ENCODE data around the gene ATP6V1F.

ATP6V1F gene

DNA sequence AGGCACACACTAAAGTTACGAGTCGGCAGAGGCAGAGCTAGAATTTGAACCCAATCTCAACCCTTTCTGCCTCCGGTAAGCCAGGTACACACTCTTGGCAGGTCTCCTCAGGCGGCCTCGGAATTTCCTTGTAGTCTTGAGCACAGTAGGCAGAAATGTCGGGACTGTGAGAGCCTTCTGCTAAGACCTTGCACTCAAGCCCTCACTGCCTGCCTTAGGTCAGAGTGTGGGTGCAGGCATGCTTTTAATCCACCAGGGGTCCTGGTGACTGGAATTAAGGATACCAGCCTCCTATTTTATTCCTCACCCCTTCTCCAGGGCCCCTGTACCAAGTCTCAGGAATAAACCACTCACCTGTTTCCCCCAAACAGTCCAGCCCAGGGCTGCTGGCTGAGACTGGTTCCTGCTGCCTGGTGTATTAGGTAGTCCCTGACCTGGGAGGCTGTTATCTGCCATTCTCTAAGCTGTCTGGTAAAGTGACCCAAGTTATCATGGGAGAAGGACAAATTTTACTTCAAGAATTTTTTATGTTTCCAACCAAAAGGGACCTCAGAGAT, 855 bp downstream of the ATP6V1F start:
- H3K9me3 ChIP-seq (ENCODE audit: control extremely low read depth in 1 of 5, control insufficient read depth in 4 of 5, insufficient read depth in 2 of 5, low read depth in 1 of 5, low read length in 4 of 5) = no peaks in the 10 kb centered on the region
- POLR2A ChIA-PET = interaction anchor here (0.6 kb wide), 1 partner anchor 654 kb away, joined by 4 read pairs; no protein-coding TSS in a partner anchor
- CTCF ChIA-PET = interaction anchor here (0.9 to 6.4 kb wide), 7 partner anchors 11 to 235 kb away, joined by 3 to 123 read pairs (median 6); no protein-coding TSS in a partner anchor
- peak overlapping the region; percentile 85 to 92 for H3K27ac ChIP-seq (ENCODE audit: insufficient read depth in 1 of 2, low read depth in 1 of 2, low read length in 2 of 2, poor library complexity in 1 of 2, severe bottlenecking in 2 of 2)
- 0% methylated on average over 6 of the region's 6 CpGs for WGBS (ENCODE audit: insufficient coverage)
- peak; percentile 70 to 75 (median 74) for DNase-seq
- peaks cover 3 to 43% (median 37%) of the 10 kb centered on the region in 4 experiments for H3K4me1 ChIP-seq (ENCODE audit: control extremely low read depth in 1 of 4, control insufficient read depth in 4 of 4, insufficient read depth in 4 of 4, low read length in 3 of 4)
- H3K36me3 ChIP-seq (ENCODE audit: control insufficient read depth in 4 of 4, insufficient read depth in 4 of 4, low read length in 3 of 4) = peaks cover 0 to 23% (median 13%) of the 10 kb centered on the region in 4 experiments
- H3K4me3 ChIP-seq (ENCODE audit: control insufficient read depth in 1 of 7, extremely low read depth in 1 of 7, insufficient read depth in 4 of 7, low read depth in 2 of 7, low read length in 6 of 7) = peak overlapping the region; percentile 61 to 95 (median 93)
- H3K27me3 ChIP-seq (replicated peaks in 2 of 5; ENCODE audit: control insufficient read depth in 4 of 5, insufficient read depth in 5 of 5, low read length in 4 of 5) = no peaks in the 10 kb centered on the region

DNA sequence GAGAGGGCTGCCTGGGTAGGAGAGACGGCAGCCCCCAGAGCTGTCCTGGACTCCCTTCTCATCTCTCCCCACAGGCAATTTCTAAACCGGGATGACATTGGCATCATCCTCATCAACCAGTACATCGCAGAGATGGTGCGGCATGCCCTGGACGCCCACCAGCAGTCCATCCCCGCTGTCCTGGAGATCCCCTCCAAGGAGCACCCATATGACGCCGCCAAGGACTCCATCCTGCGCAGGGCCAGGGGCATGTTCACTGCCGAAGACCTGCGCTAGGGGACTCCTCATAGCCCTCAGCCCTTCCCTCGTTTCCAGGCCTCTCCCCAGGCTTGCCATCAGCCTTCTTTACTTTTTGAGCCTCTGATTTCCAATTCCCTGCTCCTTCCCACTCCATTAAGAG, 2.6 kb downstream of the ATP6V1F start:
- peaks cover 0 to 23% (median 13%) of the 10 kb centered on the region in 4 experiments for H3K36me3 ChIP-seq (ENCODE audit: control insufficient read depth in 4 of 4, insufficient read depth in 4 of 4, low read length in 3 of 4)
- no peak overlapping the region for H3K4me3 ChIP-seq (ENCODE audit: control insufficient read depth in 1 of 7, extremely low read depth in 1 of 7, insufficient read depth in 4 of 7, low read depth in 2 of 7, low read length in 6 of 7)
- H3K4me1 ChIP-seq (ENCODE audit: control extremely low read depth in 1 of 4, control insufficient read depth in 4 of 4, insufficient read depth in 4 of 4, low read length in 3 of 4) = peaks cover 3 to 47% (median 42%) of the 10 kb centered on the region in 4 experiments
- CTCF ChIA-PET = interaction anchor here (4.6 kb wide), 1 partner anchor 16 kb away, joined by 47 read pairs; no protein-coding TSS in a partner anchor
- peaks cover 0 to 4% (median 0%) of the 10 kb centered on the region in 5 experiments for H3K27me3 ChIP-seq (replicated peaks in 2 of 5; ENCODE audit: control insufficient read depth in 4 of 5, insufficient read depth in 5 of 5, low read length in 4 of 5)
- POLR2A ChIA-PET = no interaction called here
- H3K27ac ChIP-seq (ENCODE audit: insufficient read depth in 1 of 2, low read depth in 1 of 2, low read length in 2 of 2, poor library complexity in 1 of 2, severe bottlenecking in 2 of 2) = no peak overlapping the region
- no peak for DNase-seq
- no peaks in the 10 kb centered on the region for H3K9me3 ChIP-seq (ENCODE audit: control extremely low read depth in 1 of 5, control insufficient read depth in 4 of 5, insufficient read depth in 2 of 5, low read depth in 1 of 5, low read length in 4 of 5)
- WGBS (ENCODE audit: insufficient coverage) = 95% methylated on average over 12 of the region's 12 CpGs

DNA sequence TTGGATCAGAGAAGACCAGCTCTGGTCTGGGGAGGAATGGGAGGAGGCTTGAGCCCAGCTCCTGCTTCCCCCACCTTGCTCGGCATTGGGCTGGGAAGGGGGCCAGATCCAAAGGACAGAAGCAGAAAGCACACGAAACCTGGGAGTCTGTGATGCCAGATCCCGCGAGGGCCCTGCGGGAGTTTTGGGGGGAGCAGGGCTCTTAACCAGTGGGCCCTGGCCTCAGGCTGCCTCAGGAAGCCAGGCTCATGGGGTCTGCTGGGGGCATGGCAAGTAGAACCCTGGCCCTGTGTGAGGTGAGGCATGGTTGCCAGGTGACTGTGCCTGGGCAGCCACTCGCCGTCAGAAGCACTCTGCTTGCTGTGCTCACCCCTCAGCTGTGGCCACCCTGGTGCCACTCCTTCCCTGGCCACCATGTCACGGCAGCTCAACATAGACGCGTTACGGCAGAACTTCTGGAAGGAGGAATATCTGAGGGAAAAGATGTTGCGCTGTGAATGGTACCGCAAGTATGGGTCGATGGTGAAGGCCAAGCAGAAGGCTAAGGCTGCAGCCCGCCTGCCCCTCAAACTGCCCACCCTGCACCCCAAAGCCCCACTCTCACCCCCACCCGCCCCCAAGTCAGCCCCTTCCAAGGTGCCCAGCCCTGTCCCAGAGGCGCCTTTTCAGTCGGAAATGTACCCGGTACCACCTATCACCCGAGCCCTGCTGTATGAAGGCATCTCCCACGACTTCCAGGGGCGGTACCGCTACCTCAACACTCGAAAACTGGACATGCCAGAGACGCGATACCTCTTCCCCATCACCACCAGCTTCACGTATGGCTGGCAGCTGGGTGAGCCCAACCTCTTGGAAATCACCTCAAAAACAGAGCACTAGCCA, 3.6 kb downstream of the ATP6V1F start:
- H3K36me3 ChIP-seq (ENCODE audit: control insufficient read depth in 4 of 4, insufficient read depth in 4 of 4, low read length in 3 of 4) = peaks cover 0 to 23% (median 13%) of the 10 kb centered on the region in 4 experiments
- DNase-seq = no peak
- H3K27ac ChIP-seq (ENCODE audit: insufficient read depth in 1 of 2, low read depth in 1 of 2, low read length in 2 of 2, poor library complexity in 1 of 2, severe bottlenecking in 2 of 2) = no peak overlapping the region
- H3K4me3 ChIP-seq (ENCODE audit: control insufficient read depth in 1 of 7, extremely low read depth in 1 of 7, insufficient read depth in 4 of 7, low read depth in 2 of 7, low read length in 6 of 7) = no peak overlapping the region
- ChIA-PET POLR2A (no interaction called here), CTCF (interaction anchor here (4.6 kb wide), 1 partner anchor 16 kb away, joined by 47 read pairs; no protein-coding TSS in a partner anchor)
- 96% methylated on average over 20 of the region's 27 CpGs for WGBS (ENCODE audit: insufficient coverage)
- peaks cover 0 to 13% (median 2%) of the 10 kb centered on the region in 5 experiments for H3K27me3 ChIP-seq (replicated peaks in 2 of 5; ENCODE audit: control insufficient read depth in 4 of 5, insufficient read depth in 5 of 5, low read length in 4 of 5)
- peaks cover 3 to 40% (median 35%) of the 10 kb centered on the region in 4 experiments for H3K4me1 ChIP-seq (ENCODE audit: control extremely low read depth in 1 of 4, control insufficient read depth in 4 of 4, insufficient read depth in 4 of 4, low read length in 3 of 4)
- no peaks in the 10 kb centered on the region for H3K9me3 ChIP-seq (ENCODE audit: control extremely low read depth in 1 of 5, control insufficient read depth in 4 of 5, insufficient read depth in 2 of 5, low read depth in 1 of 5, low read length in 4 of 5)

DNA sequence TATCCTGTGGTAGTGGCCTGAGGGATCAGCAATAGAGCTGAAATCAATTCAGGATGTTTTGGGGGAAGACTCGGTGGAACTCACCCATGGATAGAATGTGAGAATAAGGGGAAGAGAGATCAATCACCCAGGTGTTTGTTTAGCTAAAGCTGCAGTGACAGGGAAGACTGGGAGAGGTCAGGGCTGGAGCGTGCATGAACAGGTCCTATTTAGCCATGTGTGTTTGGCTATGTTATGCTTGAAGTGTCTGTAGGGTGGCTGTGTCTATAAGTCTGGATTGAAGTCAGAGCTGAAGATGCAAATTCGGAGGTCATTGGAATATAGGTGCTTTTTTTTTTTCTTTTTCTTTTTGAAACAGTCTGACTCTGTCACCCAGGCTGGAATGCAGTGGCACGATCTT, 4.6 kb downstream of the ATP6V1F start:
- CTCF ChIA-PET = interaction anchor here (1.6 to 4.6 kb wide), 2 partner anchors 15 to 25 kb away, joined by 9 to 47 read pairs; no protein-coding TSS in a partner anchor
- DNase-seq = no peak
- 92% methylated on average over 3 of the region's 4 CpGs for WGBS (ENCODE audit: insufficient coverage)
- peaks cover 0 to 23% (median 13%) of the 10 kb centered on the region in 4 experiments for H3K36me3 ChIP-seq (ENCODE audit: control insufficient read depth in 4 of 4, insufficient read depth in 4 of 4, low read length in 3 of 4)
- H3K27me3 ChIP-seq (replicated peaks in 2 of 5; ENCODE audit: control insufficient read depth in 4 of 5, insufficient read depth in 5 of 5, low read length in 4 of 5) = peaks cover 0 to 13% (median 2%) of the 10 kb centered on the region in 5 experiments
- no peak overlapping the region for H3K27ac ChIP-seq (ENCODE audit: insufficient read depth in 1 of 2, low read depth in 1 of 2, low read length in 2 of 2, poor library complexity in 1 of 2, severe bottlenecking in 2 of 2)
- peaks cover under 1 to 36% (median 32%) of the 10 kb centered on the region in 4 experiments for H3K4me1 ChIP-seq (ENCODE audit: control extremely low read depth in 1 of 4, control insufficient read depth in 4 of 4, insufficient read depth in 4 of 4, low read length in 3 of 4)
- H3K4me3 ChIP-seq (ENCODE audit: control insufficient read depth in 1 of 7, extremely low read depth in 1 of 7, insufficient read depth in 4 of 7, low read depth in 2 of 7, low read length in 6 of 7) = no peak overlapping the region
- no peaks in the 10 kb centered on the region for H3K9me3 ChIP-seq (ENCODE audit: control extremely low read depth in 1 of 5, control insufficient read depth in 4 of 5, insufficient read depth in 2 of 5, low read depth in 1 of 5, low read length in 4 of 5)
- POLR2A ChIA-PET = no interaction called here

DNA sequence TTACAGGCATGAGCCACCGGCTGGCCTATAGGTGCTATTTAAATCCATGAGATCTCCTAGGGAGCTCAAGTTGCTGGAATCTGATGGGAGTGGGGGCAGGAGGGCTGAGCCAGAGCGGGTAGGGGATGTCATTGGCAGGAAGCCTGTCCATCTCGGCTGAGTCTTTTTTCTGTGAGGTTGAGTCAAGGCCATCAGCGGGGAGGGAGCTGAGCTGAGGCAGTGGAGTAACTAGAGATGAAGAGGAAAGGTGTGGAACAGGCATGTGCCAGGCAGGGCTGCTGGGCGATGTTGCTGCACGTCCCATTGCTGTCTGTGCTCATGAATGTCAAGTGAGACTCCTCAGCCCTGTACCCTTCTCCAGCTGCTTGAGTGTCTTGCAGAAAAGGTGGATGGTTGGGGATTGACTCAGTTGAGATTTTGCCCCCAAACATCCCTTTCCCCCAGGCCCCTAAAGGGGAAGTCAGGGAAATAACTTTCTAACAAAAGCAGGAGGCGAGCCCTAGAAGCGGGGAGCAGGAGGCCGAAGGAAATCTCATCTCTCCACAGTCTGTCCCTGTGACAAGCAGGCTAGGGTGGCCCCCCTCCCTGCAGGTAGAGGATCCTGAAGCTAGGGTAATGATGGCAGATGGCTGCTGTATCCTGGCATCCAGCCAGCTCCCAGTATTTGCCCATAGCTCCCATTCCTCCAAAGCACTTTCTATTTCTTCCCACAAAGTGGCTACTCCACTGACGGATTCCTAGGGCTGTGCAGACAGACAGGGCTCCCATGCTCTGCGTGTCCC, 5.4 kb downstream of the ATP6V1F start:
- no peak for DNase-seq
- no peak overlapping the region for H3K4me3 ChIP-seq (ENCODE audit: control insufficient read depth in 1 of 7, extremely low read depth in 1 of 7, insufficient read depth in 4 of 7, low read depth in 2 of 7, low read length in 6 of 7)
- CTCF ChIA-PET = interaction anchor here (1.6 to 4.6 kb wide), 2 partner anchors 14 to 25 kb away, joined by 9 to 47 read pairs; no protein-coding TSS in a partner anchor
- H3K9me3 ChIP-seq (ENCODE audit: control extremely low read depth in 1 of 5, control insufficient read depth in 4 of 5, insufficient read depth in 2 of 5, low read depth in 1 of 5, low read length in 4 of 5) = no peaks in the 10 kb centered on the region
- peaks cover 0 to 34% (median 29%) of the 10 kb centered on the region in 4 experiments for H3K4me1 ChIP-seq (ENCODE audit: control extremely low read depth in 1 of 4, control insufficient read depth in 4 of 4, insufficient read depth in 4 of 4, low read length in 3 of 4)
- H3K36me3 ChIP-seq (ENCODE audit: control insufficient read depth in 4 of 4, insufficient read depth in 4 of 4, low read length in 3 of 4) = peaks cover 0 to 23% (median 13%) of the 10 kb centered on the region in 4 experiments
- POLR2A ChIA-PET = no interaction called here
- peaks cover 0 to 13% (median 2%) of the 10 kb centered on the region in 5 experiments for H3K27me3 ChIP-seq (replicated peaks in 2 of 5; ENCODE audit: control insufficient read depth in 4 of 5, insufficient read depth in 5 of 5, low read length in 4 of 5)
- 90% methylated on average over 7 of the region's 11 CpGs for WGBS (ENCODE audit: insufficient coverage)
- no peak overlapping the region for H3K27ac ChIP-seq (ENCODE audit: insufficient read depth in 1 of 2, low read depth in 1 of 2, low read length in 2 of 2, poor library complexity in 1 of 2, severe bottlenecking in 2 of 2)

DNA sequence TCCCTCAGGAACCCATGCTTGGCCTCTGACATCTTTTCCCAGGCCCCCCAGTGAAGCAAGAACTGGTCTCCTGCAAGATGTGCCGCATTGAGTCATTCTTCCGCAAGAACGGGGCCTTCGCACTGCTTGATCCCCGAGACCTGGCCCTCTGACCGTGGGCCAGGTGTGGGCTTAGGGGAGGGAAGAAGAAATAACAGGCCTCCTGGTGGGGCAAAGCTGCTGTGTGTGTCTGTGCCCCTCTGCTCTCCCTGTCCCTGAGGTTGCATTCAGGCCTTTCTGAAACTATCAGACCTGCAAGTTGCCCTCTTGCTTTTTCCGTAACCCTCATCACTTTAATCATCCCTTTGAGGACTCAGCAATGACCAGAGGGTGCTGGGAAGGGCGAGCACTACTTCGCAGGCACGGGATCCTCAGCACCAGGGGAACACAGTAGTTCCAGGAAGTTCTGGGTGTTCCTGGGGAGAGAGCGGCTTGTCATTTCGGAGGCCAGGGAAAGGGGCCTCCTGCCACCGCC, 6.0 kb downstream of the ATP6V1F start:
- CTCF ChIA-PET = interaction anchor here (1.0 to 4.6 kb wide), 4 partner anchors 9 to 26 kb away, joined by 4 to 47 read pairs (median 8); no protein-coding TSS in a partner anchor

More for the DNA sequence above, 6.0 kb downstream of the ATP6V1F start:
- H3K4me3 ChIP-seq (ENCODE audit: control insufficient read depth in 1 of 7, extremely low read depth in 1 of 7, insufficient read depth in 4 of 7, low read depth in 2 of 7, low read length in 6 of 7) = peak overlapping the region; percentile 46 to 80 (median 56)
- no peaks in the 10 kb centered on the region for H3K9me3 ChIP-seq (ENCODE audit: control extremely low read depth in 1 of 5, control insufficient read depth in 4 of 5, insufficient read depth in 2 of 5, low read depth in 1 of 5, low read length in 4 of 5)
- peaks cover 0 to 13% (median 2%) of the 10 kb centered on the region in 5 experiments for H3K27me3 ChIP-seq (replicated peaks in 2 of 5; ENCODE audit: control insufficient read depth in 4 of 5, insufficient read depth in 5 of 5, low read length in 4 of 5)
- 44% methylated on average over 11 of the region's 13 CpGs for WGBS (ENCODE audit: insufficient coverage)
- H3K27ac ChIP-seq (ENCODE audit: insufficient read depth in 1 of 2, low read depth in 1 of 2, low read length in 2 of 2, poor library complexity in 1 of 2, severe bottlenecking in 2 of 2) = no peak overlapping the region
- H3K36me3 ChIP-seq (ENCODE audit: control insufficient read depth in 4 of 4, insufficient read depth in 4 of 4, low read length in 3 of 4) = peaks cover 0 to 23% (median 13%) of the 10 kb centered on the region in 4 experiments
- DNase-seq = no peak
- POLR2A ChIA-PET = no interaction called here
- H3K4me1 ChIP-seq (ENCODE audit: control extremely low read depth in 1 of 4, control insufficient read depth in 4 of 4, insufficient read depth in 4 of 4, low read length in 3 of 4) = peaks cover 0 to 28% (median 25%) of the 10 kb centered on the region in 4 experiments

All from common myeloid progenitor, CD34-positive (primary cell).